SK-MEL-5 (cell line): ENCODE results near the gene DPYD. TPM values are rescaled to one million over a fixed set of nuclear protein-coding genes. Genes with fewer than 3 reads are reported as not detected.

Experiments used
- DNase-seq: peaks from one replicate; pipeline ENCODE4 v3.0.0-alpha.2; 2016; ENCODE audit warnings: low read depth, low spot score
- in situ Hi-C: cut with HindIII; loops from 2 replicates; pipeline ENCODE4 v1.10.0; 2016; ENCODE audit warnings: low sequenced_read_pairs, high pct_unique_total_duplicates, low pct_unique_long_range_greater_than_20kb
- total RNA-seq: library from RNA; depleted of rRNA; stranded (reverse); fragments of >200 nt; shearing (Covaris generic); gene quantifications from 2 replicates; pipeline ENCODE4 v1.2.3, GENCODE V29; 2014

Gene DPYD
- total RNA-seq, 1 experiment from 2014 or later: not detected

GRCh38 chr1:97041026-97041425 lies 879.8 kb downstream of the DPYD start:
- DNase-seq: no peak

DNA sequence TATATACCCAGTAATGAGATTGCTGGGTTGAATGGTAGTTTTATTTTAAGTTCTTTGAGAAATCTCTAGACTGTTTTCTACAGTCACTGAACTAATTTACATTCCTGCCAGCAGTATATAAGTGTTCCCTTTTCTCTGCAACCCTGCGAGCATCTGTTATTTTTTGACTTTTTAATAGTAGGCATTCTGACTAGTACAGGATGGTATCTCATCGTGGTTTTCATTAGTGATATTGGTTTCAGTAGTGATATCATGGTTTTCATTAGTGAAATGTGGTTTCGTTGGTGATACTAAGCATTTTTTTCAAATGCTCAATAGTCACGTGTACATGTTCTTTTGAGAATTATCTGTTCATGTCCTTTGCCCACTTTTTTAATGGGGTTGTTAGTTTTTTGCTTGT lies 882.4 kb downstream of the DPYD start:
- in situ Hi-C loops: no loop called here

More at GRCh38 chr1:97041026-97041425, 879.8 kb downstream of the DPYD start:
- in situ Hi-C loops: no loop called here

GRCh38 chr1:97034651-97035050 lies 886.2 kb downstream of the DPYD start:
- DNase-seq: no peak
- in situ Hi-C loops: no loop called here

More for the DNA sequence above, 882.4 kb downstream of the DPYD start:
- DNase-seq: no peak

DNA sequence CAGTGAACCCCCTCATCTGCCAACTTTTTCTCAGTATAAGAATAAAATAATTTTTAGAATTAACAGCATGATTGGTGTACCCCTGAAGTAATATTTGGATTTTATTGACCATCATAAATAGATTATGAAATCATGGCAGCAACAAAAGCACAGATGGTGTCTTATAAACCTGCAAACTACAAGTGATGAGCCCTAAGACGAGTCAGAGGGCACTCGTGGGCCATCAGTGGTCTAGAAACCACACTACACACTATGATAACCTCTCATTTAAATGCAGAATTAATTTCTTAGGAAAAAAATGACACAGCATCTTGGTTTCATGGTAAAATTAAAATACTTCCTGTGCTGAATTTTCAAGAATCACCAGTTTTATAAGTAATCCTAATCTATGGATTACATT lies 886.9 kb downstream of the DPYD start:
- in situ Hi-C loops: no loop called here
- no peak for DNase-seq
